ENCODE results near the gene MMD2.

MMD2 gene

DNA sequence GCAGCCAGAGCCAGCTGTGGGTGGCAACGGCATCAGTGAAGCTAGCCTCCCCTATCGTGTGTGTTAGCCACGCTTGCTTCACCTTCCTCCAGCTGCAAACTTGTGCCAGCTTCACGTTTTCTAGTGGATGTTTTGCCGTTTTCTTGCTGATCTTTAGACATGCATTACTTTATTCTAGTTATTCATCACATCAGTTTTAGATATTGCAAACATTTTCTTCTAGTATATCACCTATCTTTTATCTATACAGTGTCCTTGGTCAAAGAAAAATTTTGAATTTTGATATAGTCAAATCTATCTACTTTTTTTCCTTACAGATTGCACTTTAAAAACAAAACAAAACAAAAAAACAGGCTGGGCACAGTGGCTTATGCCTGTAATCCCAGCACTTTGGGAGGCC lies 90.5 kb downstream of the MMD2 start:
- DNase-seq (ENCODE audit: low read depth): no peak

DNA sequence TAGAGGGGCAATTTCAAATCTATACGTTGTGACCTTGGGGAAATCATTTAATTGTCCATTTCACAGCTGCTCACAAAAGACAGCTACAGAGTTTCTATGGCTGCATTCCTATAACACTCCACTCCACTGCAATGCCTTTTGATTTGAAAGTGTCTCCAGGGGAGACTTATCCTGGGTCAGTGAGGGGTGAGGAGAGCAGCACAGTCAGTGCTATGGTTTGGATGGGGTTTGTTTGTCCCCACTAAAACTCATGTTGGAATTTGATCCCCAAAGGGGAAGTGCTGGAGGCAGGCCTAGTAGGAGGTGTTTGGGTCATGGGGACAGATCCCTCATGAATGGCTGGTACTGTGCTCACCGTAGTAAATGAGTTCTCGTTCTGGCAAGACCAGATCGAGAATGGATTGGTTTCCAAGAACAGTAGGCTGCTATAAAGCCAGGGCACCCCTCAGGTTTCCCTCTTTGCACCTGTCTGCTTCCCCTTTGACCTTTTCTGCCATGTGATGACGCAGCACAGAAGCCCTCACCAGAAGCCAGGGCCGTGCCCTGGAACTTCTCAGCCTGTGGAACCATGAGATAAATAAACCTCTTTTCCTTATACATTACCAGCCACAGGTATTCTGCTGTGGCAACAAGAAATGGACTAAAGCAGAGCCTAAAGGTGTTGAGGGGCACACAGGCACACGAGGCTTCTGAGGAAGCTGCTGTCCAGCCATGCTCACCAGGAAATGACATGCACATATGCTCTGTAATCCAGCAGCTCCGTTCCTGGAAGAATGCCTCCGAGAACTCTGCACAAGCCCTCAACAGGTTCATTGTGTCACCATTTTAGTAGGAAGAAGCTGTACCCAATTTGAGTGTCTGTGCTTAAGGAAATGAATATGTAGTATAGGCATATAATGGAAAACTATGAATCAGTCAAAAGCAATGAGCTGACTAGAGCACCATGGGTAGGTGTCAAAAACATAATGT lies 92.2 kb downstream of the MMD2 start:
- no peak for DNase-seq (ENCODE audit: low read depth)

DNA sequence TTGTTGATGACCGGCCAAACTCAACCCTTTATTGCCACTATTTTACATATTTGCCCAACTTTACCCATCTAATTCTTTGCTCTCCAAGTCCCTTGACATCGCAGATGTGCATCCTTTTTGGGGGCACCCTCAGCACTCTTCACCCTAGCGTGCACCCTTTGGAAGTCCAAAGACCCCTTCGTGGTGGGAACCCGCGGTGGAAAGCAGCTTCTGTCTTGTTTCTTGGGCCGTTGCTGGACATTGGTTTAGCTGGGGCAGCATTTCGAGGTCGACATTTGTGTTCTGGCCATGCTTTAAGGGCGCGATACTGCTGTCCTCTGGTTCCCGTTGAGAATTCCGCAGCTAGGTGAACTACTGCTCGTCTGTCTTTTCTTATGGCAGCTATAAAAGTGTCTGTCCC lies 96.8 kb downstream of the MMD2 start:
- no peak for DNase-seq (ENCODE audit: low read depth)

DNA sequence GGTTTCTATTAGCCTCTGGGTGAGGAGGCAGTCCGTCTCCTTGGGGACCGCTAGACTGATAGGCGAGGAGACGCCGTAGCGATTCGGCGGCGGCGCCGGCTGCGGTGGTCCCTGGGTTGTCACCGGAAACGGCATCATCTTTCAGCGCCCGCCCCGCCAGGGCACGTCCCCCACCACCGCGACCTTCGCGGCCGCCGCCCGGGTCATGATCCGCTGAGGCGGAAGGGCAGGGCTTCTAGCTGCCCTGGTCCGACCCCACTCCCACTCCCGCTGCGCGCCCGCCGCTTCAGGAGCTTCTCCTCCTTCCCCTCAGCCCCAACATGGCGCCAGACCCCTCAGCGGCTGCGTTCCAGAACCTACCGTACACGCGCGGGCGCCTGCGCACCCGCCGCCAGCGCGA lies 97.3 kb downstream of the MMD2 start, which contains the start of gene PAPOLB:
Gene PAPOLB (minus strand): TSS at position 358 of the 400 bp plus-strand sequence. CDS start 220 bp downstream, at position 138.
- no peak for DNase-seq (ENCODE audit: low read depth)

DNA sequence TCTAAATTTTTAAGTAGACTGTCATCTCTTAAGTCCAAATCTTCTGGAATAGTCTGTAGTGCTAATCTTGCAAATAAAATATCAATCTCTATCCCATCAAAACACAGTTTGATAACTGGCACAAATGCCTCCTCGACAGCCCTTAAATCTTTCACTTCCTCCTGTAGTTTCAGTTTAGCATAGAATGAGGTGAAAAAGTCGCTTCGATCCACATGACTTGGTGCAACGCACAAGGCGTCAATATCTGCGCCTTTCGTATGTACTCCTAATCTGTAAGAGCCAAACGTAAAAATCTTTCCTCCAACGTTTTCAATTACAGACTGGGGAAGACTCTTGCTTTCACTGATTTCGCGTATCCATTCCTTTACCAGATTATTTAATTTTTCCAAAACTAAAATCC lies 97.8 kb downstream of the MMD2 start:
- DNase-seq (ENCODE audit: low read depth): no peak

DNA sequence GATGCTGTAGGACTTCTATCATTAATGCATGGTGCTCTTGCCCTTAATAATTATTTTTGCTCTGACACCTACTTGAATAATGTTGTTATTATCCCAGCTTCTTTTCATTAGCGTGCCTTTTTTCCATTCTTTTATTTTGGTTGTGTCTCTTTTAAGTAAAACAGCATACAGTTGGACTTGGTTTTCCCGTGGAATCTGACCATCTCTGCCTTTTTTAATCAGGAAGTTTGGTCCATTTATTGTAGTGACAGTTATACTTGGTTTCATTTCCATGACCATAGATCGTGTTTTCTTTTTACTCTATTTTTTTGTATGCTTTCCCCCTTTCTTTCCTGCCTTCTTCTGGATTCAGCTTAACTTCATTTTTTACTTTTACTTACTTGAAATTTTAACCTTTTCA lies 101.8 kb downstream of the MMD2 start:
- DNase-seq (ENCODE audit: low read depth): no peak

DNA sequence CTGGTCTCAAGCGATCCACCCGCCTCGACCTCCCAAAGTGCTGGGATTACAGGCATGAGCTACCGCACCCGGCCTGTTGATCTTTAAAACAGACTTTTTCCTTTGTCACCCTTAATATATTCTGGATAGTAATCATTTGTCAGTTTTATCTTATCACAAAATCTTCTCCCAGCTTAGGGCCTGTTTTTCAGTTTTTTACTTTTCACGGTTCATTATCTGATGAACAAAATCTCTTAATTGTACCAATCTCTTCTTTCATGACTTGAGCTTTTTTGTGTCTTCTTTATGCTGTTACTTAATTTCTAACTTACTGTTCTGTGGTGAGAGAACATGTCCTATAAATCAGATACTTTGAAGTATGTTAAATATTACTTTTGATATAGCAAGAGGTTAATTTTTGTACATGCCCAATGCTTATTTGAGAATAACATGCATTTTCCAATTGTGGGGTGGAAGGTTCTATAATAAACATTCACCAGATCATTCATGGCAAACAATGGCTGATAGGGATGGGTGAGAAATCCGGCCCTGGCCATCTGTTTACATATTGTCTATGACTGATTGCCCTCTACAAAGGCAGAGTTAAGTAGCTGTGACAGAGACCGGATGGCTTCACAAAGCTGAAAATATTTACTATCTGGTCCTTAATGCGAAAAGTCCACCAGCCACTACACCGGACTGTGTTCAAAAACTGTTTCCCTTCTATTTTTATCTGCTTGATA lies 102.5 kb downstream of the MMD2 start:
- DNase-seq (ENCODE audit: low read depth): no peak
